ENCODE data around the gene CARF.

- TF ChIP-seq CTCF (IDR thresholded peaks at IDR 0.05 in 8 of 11, conservative IDR thresholded peaks at IDR 0.05 in 3 of 11) (no peak), POLR2A (IDR thresholded peaks at IDR 0.05) (no peak), POLR2AphosphoS5 (IDR thresholded peaks at IDR 0.05) (no peak)
Observed at GRCh38 chr2:202976809-202977208, 64.7 kb downstream of the CARF start.

Data from spleen (tissue), 7 donors.